Measurements from ENCODE around the gene PGM2. TPM values are rescaled to one million over a fixed set of nuclear protein-coding genes. Genes with fewer than 3 reads are reported as not detected.

PGM2 gene
- total and polyA plus RNA-seq, 10 of the 15 experiments (the other 5 are each of a cell fraction or from before 2014, with no cell fraction given), result 11.9 to 41.7 (median 37.1) TPM

DNA sequence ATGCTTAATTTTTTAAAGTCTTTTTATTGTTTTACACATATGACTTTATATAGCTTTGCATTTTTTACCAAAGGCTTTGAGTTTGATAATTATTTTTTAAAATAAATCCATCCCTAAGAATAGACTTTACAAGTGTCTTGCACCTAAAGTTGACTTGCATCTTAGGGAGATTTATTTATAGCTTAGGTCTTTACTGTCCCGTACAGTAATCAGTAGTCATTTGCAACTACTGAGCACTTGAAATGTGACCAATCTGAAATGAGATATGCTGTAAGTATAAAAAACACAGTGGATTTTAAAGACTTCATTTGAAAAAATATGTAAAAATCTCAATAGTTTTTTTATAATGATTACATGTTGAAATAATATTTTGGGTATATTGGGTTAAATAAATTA, 83.6 kb downstream of the PGM2 start:
- Histone ChIP-seq H3K9me3 (replicated peaks; ENCODE audit: control insufficient read depth, insufficient read depth, low read length) (no peaks in the 10 kb centered on the region), H4K20me1 (ENCODE audit: control insufficient read depth, insufficient read depth) (no peaks in the 10 kb centered on the region), H2AFZ (ENCODE audit: control insufficient read depth, low read depth, low read length) (no peak overlapping the region), H3K4me2 (ENCODE audit: control insufficient read depth, insufficient read depth) (no peak overlapping the region), H3K4me3 (no peak overlapping the region), H3K9ac (ENCODE audit: control insufficient read depth, insufficient read depth, low read length) (no peak overlapping the region), H3K4me1 (ENCODE audit: control insufficient read depth, insufficient read depth, low read length) (no peaks in the 10 kb centered on the region), H3K79me2 (ENCODE audit: control insufficient read depth, insufficient read depth, low read length) (peaks cover 1% of the 10 kb centered on the region; the same call in 1 of the 2 replicates), H3K36me3 (ENCODE audit: control insufficient read depth in 2 of 2, insufficient read depth in 2 of 2, low read length in 1 of 2) (no peaks in the 10 kb centered on the region), H3K27ac (ENCODE audit: control insufficient read depth, insufficient read depth) (no peak overlapping the region), H3K27me3 (replicated peaks in 1 of 2; ENCODE audit: control insufficient read depth in 2 of 2, insufficient read depth in 2 of 2, low read length in 1 of 2) (no peaks in the 10 kb centered on the region)
- in situ Hi-C loops (cut with MboI) (no loop called here), intact Hi-C loops (cut with micrococcal nuclease; ENCODE audit: unreplicated experiment) (no loop called here)
- ChIA-PET POLR2A (no interaction called here), CTCF (interaction anchor here (1.1 to 1.3 kb wide), 2 partner anchors 14 to 18 kb away, joined by 3 read pairs; no protein-coding TSS in a partner anchor), SMC1A (ENCODE audit: uncharacterized antibody, unreplicated experiment) (interaction anchor here (1.0 to 1.5 kb wide), 4 partner anchors 10 to 470 kb away, joined by 3 read pairs; no protein-coding TSS in a partner anchor), RAD21 (ENCODE audit: unreplicated experiment) (no interaction called here)
- 96% methylated on average over 1 of the region's 1 CpG for WGBS (ENCODE audit: insufficient coverage, insufficient replicate concordance, low lambda C conversion rate, missing lambda C conversion rate)
- no TSS peak for BruUV-seq (replicated peaks)
- ATAC-seq (no peak), FAIRE-seq (no peak), DNase-seq (ENCODE audit: low read depth, low spot score) (no peak)
- no peak for TF ChIP-seq NFYA (IDR thresholded peaks at IDR 0.05; ENCODE audit: borderline replicate concordance, low read depth, low read length)
- no peak for TF ChIP-seq CBX5 (IDR thresholded peaks at IDR 0.05; ENCODE audit: low read depth)
- TF ChIP-seq, protein P1, sequence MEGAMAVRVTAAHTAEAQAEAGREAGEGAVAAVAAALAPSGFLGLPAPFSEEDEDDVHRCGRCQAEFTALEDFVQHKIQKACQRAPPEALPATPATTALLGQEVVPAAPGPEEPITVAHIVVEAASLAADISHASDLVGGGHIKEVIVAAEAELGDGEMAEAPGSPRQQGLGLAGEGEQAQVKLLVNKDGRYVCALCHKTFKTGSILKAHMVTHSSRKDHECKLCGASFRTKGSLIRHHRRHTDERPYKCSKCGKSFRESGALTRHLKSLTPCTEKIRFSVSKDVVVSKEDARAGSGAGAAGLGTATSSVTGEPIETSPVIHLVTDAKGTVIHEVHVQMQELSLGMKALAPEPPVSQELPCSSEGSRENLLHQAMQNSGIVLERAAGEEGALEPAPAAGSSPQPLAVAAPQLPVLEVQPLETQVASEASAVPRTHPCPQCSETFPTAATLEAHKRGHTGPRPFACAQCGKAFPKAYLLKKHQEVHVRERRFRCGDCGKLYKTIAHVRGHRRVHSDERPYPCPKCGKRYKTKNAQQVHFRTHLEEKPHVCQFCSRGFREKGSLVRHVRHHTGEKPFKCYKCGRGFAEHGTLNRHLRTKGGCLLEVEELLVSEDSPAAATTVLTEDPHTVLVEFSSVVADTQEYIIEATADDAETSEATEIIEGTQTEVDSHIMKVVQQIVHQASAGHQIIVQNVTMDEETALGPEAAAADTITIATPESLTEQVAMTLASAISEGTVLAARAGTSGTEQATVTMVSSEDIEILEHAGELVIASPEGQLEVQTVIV (IDR thresholded peaks at IDR 0.05; ENCODE audit: borderline replicate concordance, partially characterized antibody), result no peak
- TF ChIP-seq, protein P2, sequence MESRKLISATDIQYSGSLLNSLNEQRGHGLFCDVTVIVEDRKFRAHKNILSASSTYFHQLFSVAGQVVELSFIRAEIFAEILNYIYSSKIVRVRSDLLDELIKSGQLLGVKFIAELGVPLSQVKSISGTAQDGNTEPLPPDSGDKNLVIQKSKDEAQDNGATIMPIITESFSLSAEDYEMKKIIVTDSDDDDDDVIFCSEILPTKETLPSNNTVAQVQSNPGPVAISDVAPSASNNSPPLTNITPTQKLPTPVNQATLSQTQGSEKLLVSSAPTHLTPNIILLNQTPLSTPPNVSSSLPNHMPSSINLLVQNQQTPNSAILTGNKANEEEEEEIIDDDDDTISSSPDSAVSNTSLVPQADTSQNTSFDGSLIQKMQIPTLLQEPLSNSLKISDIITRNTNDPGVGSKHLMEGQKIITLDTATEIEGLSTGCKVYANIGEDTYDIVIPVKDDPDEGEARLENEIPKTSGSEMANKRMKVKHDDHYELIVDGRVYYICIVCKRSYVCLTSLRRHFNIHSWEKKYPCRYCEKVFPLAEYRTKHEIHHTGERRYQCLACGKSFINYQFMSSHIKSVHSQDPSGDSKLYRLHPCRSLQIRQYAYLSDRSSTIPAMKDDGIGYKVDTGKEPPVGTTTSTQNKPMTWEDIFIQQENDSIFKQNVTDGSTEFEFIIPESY (IDR thresholded peaks at IDR 0.05), result no peak
- TF ChIP-seq CHD2 (IDR thresholded peaks at IDR 0.05; ENCODE audit: borderline replicate concordance, low read depth, low read length), result no peak
- no peak for TF ChIP-seq TARDBP (IDR thresholded peaks at IDR 0.05; ENCODE audit: borderline replicate concordance)

Other genes with a start within 250 kb of the PGM2 start
- 10.9 and 11.0 TPM in 2 replicates for gene RELL1, start 140.3 kb upstream of the PGM2 start, total RNA-seq (2014; rRNA removed)
- 8.1 and 9.3 TPM in 2 replicates for gene RELL1, start 140.3 kb upstream of the PGM2 start, total RNA-seq (2014; rRNA removed; fragmentation: Illumina TruSeq; extraction: Trizol)
- gene RELL1, start 140.3 kb upstream of the PGM2 start, total RNA-seq (2021), result 6.0 and 6.9 TPM in 2 replicates
- gene RELL1, start 140.3 kb upstream of the PGM2 start, polyA plus RNA-seq (2011; rRNA removed), result 3.4 TPM in 2 replicates
- gene RELL1, start 140.3 kb upstream of the PGM2 start, polyA plus RNA-seq (2014; fragmentation: Illumina TruSeq; extraction: Trizol), result 1.5 and 1.6 TPM in 2 replicates
- gene RELL1, start 140.3 kb upstream of the PGM2 start, polyA plus RNA-seq (2014; fragmentation: Nextera tagmentation; extraction: Ambion mirVana), result under 1 TPM; 0.20 to 0.26 TPM
- 4.1 and 5.3 TPM in 2 replicates for gene RELL1, start 140.3 kb upstream of the PGM2 start, polyA plus RNA-seq (2014; rRNA removed)
- gene RELL1, start 140.3 kb upstream of the PGM2 start, polyA plus RNA-seq (2016; fragmentation: Nextera tagmentation; extraction: Ambion mirVana), result 1 to 10 TPM; 3.8 to 4.4 TPM
- 93.2 and 102 TPM in 2 replicates for gene TBC1D1, start 64.4 kb downstream of the PGM2 start, total RNA-seq (2014; rRNA removed)
- 75.4 and 79.7 TPM in 2 replicates for gene TBC1D1, start 64.4 kb downstream of the PGM2 start, total RNA-seq (2014; rRNA removed; fragmentation: Illumina TruSeq; extraction: Trizol)
- 78.8 and 89.7 TPM in 2 replicates for gene TBC1D1, start 64.4 kb downstream of the PGM2 start, total RNA-seq (2021)
- 54.8 and 59.0 TPM in 2 replicates for gene TBC1D1, start 64.4 kb downstream of the PGM2 start, polyA plus RNA-seq (2011; rRNA removed)
- gene TBC1D1, start 64.4 kb downstream of the PGM2 start, polyA plus RNA-seq (2014; fragmentation: Illumina TruSeq; extraction: Trizol), result 49.4 and 60.9 TPM in 2 replicates
- 10 to 100 TPM in 1 of 2 experiments, 1 to 10 TPM in 1; 5.3 to 15.4 TPM for gene TBC1D1, start 64.4 kb downstream of the PGM2 start, polyA plus RNA-seq (2014; fragmentation: Nextera tagmentation; extraction: Ambion mirVana)
- gene TBC1D1, start 64.4 kb downstream of the PGM2 start, polyA plus RNA-seq (2014; rRNA removed), result 75.5 and 79.3 TPM in 2 replicates
- gene TBC1D1, start 64.4 kb downstream of the PGM2 start, polyA plus RNA-seq (2016; fragmentation: Nextera tagmentation; extraction: Ambion mirVana), result 10 to 100 TPM; 29.2 to 47.9 TPM
- 0.33 TPM in 1 of 2 replicates, not detected in the other for gene PTTG2, start 133.7 kb downstream of the PGM2 start, total RNA-seq (2014; rRNA removed)
- gene PTTG2, start 133.7 kb downstream of the PGM2 start, total RNA-seq (2014; rRNA removed; fragmentation: Illumina TruSeq; extraction: Trizol), result 0.54 and 0.55 TPM in 2 replicates
- 0.40 and 0.44 TPM in 2 replicates for gene PTTG2, start 133.7 kb downstream of the PGM2 start, total RNA-seq (2021)
- 0.13 and 0.31 TPM in 2 replicates for gene PTTG2, start 133.7 kb downstream of the PGM2 start, polyA plus RNA-seq (2011; rRNA removed)
- gene PTTG2, start 133.7 kb downstream of the PGM2 start, polyA plus RNA-seq (2014; fragmentation: Illumina TruSeq; extraction: Trizol), result not detected in 2 replicates
- under 1 TPM in 1 of 2 experiments, not detected in 1; 0.09 TPM for gene PTTG2, start 133.7 kb downstream of the PGM2 start, polyA plus RNA-seq (2014; fragmentation: Nextera tagmentation; extraction: Ambion mirVana)
- gene PTTG2, start 133.7 kb downstream of the PGM2 start, polyA plus RNA-seq (2014; rRNA removed), result 0.56 TPM in 1 of 2 replicates, not detected in the other
- under 1 TPM; 0.33 to 0.44 TPM for gene PTTG2, start 133.7 kb downstream of the PGM2 start, polyA plus RNA-seq (2016; fragmentation: Nextera tagmentation; extraction: Ambion mirVana)